Endothelial cell of umbilical vein (primary cell): ENCODE data around the gene KRTAP22-1. TPM values are rescaled to one million over a fixed set of nuclear protein-coding genes. Genes with fewer than 3 reads are reported as not detected.

Source experiments
- BruUV-seq: library from RNA; stranded (reverse); fragments of 400-500 nt; replicated peaks from 2 replicates; lab custom pipeline; 2021; lab: Mats Ljungman, UMichigan
- CTCF ChIA-PET: fragments of 300-600, 350-600 bp; sonication (Branson Sonifier 250); formaldehyde crosslinking; loops from one replicate; lab custom pipeline; 2021; ENCODE audit warnings: antibody characterized with exemption, inconsistent platforms; lab: Charles Lee
- POLR2A ChIA-PET: fragments of 300-600, 350-600 bp; sonication (Branson Sonifier 250); formaldehyde crosslinking; loops from one replicate; lab custom pipeline; 2021; ENCODE audit warnings: antibody characterized with exemption, inconsistent platforms; lab: Charles Lee
- DNase-seq: peaks from one replicate; pipeline ENCODE4 v3.0.0-alpha.2; 2011; ENCODE audit warnings: low read depth, low spot score
- FAIRE-seq: peaks from 2 replicates; lab custom pipeline; 2011; peaks lifted over from hg19 to GRCh38; lab: Jason Lieb, UNC
- H2AFZ ChIP-seq: 2 replicates; pipeline ENCODE4 v1.6.0; 2012; ENCODE audit warnings: low read depth, low read length, control low read depth, inconsistent platforms
- H3K27ac ChIP-seq: 2 replicates; pipeline ENCODE4 v1.5.1; 2011; ENCODE audit warnings: low read depth, mild to moderate bottlenecking, control low read depth, low read length, moderate library complexity; ENCODE audit not compliant: insufficient read depth
- H3K27me3 ChIP-seq, 2 experiments: 2 replicates each; pipeline versions ENCODE4 v1.6.0 to v1.6.1; 2011; ENCODE audit warnings: low read length in 2 of 2, mixed read lengths in 1 of 2; ENCODE audit not compliant: control insufficient read depth in 2 of 2, insufficient read depth in 2 of 2
- H3K36me3 ChIP-seq, 2 experiments: 2 replicates in 1 of 2; 3 replicates in 1 of 2; pipeline ENCODE4 v1.5.1; 2011; ENCODE audit warnings: low read length in 2 of 2, mild to moderate bottlenecking in 1 of 2, moderate library complexity in 1 of 2; ENCODE audit not compliant: control insufficient read depth in 2 of 2, insufficient read depth in 2 of 2; ENCODE audit errors: extremely low read depth in 1 of 2
- H3K4me1 ChIP-seq: 3 replicates; pipeline ENCODE4 v1.5.1; 2011; ENCODE audit warnings: mild to moderate bottlenecking, low read length; ENCODE audit not compliant: control insufficient read depth, insufficient read depth; ENCODE audit errors: extremely low read depth
- H3K4me2 ChIP-seq: 2 replicates; pipeline ENCODE4 v1.6.1; 2011; ENCODE audit warnings: low read length, control low read depth, mixed read lengths; ENCODE audit not compliant: insufficient read depth
- H3K4me3 ChIP-seq, 3 experiments: fragments of 200-600 bp in 1 of 3; sonication (generic), shearing (Covaris generic) in 1 of 3; replicated peaks in 1 of 3; 2 replicates each; pipeline ENCODE4 v1.5.1; 2011 to 2016; ENCODE audit warnings: control low read depth in 3 of 3, low read length in 3 of 3, mild to moderate bottlenecking in 2 of 3, inconsistent platforms in 1 of 3, low read depth in 1 of 3, moderate library complexity in 1 of 3; ENCODE audit not compliant: insufficient read depth in 1 of 3
- H3K79me2 ChIP-seq: 2 replicates; pipeline ENCODE4 v1.6.0; 2012; ENCODE audit warnings: low read length, inconsistent platforms; ENCODE audit not compliant: control insufficient read depth, insufficient read depth
- H3K9ac ChIP-seq: replicated peaks from 2 replicates; pipeline ENCODE3; 2011; ENCODE audit warnings: low read length, control low read depth; ENCODE audit not compliant: insufficient read depth; ENCODE audit errors: extremely low read depth
- H3K9me1 ChIP-seq: replicated peaks from 3 replicates; pipeline ENCODE4 v1.6.0; 2011; ENCODE audit warnings: mild to moderate bottlenecking, low read length; ENCODE audit not compliant: control insufficient read depth, insufficient read depth; ENCODE audit errors: extremely low read depth
- H3K9me3 ChIP-seq: replicated peaks from 2 replicates; pipeline ENCODE4 v1.5.1; 2012; ENCODE audit warnings: low read length, inconsistent platforms; ENCODE audit not compliant: control insufficient read depth, insufficient read depth
- H4K20me1 ChIP-seq: replicated peaks from 2 replicates; pipeline ENCODE3; 2011; ENCODE audit warnings: mild to moderate bottlenecking, low read length; ENCODE audit not compliant: control insufficient read depth, insufficient read depth; ENCODE audit errors: extremely low read depth
- EZH2 ChIP-seq: IDR thresholded peaks from 2 replicates; pipeline ENCODE4 v1.6.1; 2012; ENCODE audit warnings: borderline replicate concordance, low read depth, mild to moderate bottlenecking, moderate library complexity, low read length, inconsistent platforms; ENCODE audit not compliant: severe bottlenecking
- FOS ChIP-seq: IDR thresholded peaks from 2 replicates; pipeline ENCODE4 v1.6.1; 2011; ENCODE audit warnings: mild to moderate bottlenecking, low read length, moderate library complexity, borderline replicate concordance; ENCODE audit not compliant: insufficient read depth
- GATA2 ChIP-seq: IDR thresholded peaks from 2 replicates; pipeline ENCODE4 v1.7.0; 2011; ENCODE audit warnings: low read depth, mild to moderate bottlenecking, moderate library complexity, mixed read lengths, low read length; ENCODE audit not compliant: insufficient read length, insufficient read depth
- JUN ChIP-seq: IDR thresholded peaks from 2 replicates; pipeline ENCODE4 v1.6.1; 2011; ENCODE audit warnings: borderline replicate concordance, low read depth; ENCODE audit not compliant: insufficient read length, insufficient read depth
- MAX ChIP-seq: IDR thresholded peaks from 2 replicates; pipeline ENCODE4 v1.6.1; 2011; ENCODE audit not compliant: insufficient read depth, insufficient read length
- MYC ChIP-seq: IDR thresholded peaks from one replicate; pipeline ENCODE4 v1.6.1; 2011; ENCODE audit warnings: mild to moderate bottlenecking, low read depth, low read length
- POLR2A ChIP-seq: IDR thresholded peaks from 2 replicates; pipeline ENCODE4 v1.6.1; 2012; ENCODE audit warnings: low read depth, mild to moderate bottlenecking, control low read depth, low read length
- POLR2AphosphoS5 ChIP-seq: IDR thresholded peaks from 2 replicates; pipeline ENCODE4 v1.6.1; 2012; ENCODE audit warnings: low read depth, mild to moderate bottlenecking, control low read depth, low read length, moderate library complexity; ENCODE audit not compliant: insufficient read depth
- dilution Hi-C: fragments of 300-500 bp; cut with MboI; formaldehyde crosslinking; loops from one replicate; pipeline ENCODE4 v1.15.0; 2019; ENCODE audit warnings: low sequenced_read_pairs; ENCODE audit not compliant: extremely low pct_ligation_motif_present
- intact Hi-C: fragments of 100-400 bp; cut with micrococcal nuclease; formaldehyde crosslinking; loops from one replicate; pipeline ENCODE4 v1.10.0; 2022
- polyA plus RNA-seq, 4 experiments: library from polyadenylated mRNA; depleted of rRNA in 3 of 4; stranded (reverse) in 3 of 4; unstranded in 1 of 4; fragments of >200 nt; gene quantifications; 2 replicates each; pipeline versions ENCODE4 v1.2.1 to v1.2.3, GENCODE V29; 2011 to 2012; ENCODE audit warnings: missing spikeins in 1 of 4
- total RNA-seq: library from RNA; stranded (reverse); gene quantifications from 2 replicates; pipeline ENCODE4 v1.2.3, GENCODE V29; 2021
- TF ChIP-seq, protein P1 (sequence below), 2 donors: IDR thresholded peaks; 1 replicate in 1 of 2; 2 replicates in 1 of 2; pipeline ENCODE4 v1.5.1; 2011; ENCODE audit warnings: low read length in 2 of 2, mild to moderate bottlenecking in 2 of 2, moderate library complexity in 2 of 2, control low read depth in 1 of 2, inconsistent platforms in 1 of 2, low read depth in 1 of 2; ENCODE audit not compliant: insufficient read depth in 1 of 2; ENCODE audit errors: extremely low read depth in 1 of 2

Gene KRTAP22-1
- total and polyA plus RNA-seq, 2 donors (not counting 3 experiments of a cell fraction or from before 2014, with no cell fraction given) = not detected

DNA sequence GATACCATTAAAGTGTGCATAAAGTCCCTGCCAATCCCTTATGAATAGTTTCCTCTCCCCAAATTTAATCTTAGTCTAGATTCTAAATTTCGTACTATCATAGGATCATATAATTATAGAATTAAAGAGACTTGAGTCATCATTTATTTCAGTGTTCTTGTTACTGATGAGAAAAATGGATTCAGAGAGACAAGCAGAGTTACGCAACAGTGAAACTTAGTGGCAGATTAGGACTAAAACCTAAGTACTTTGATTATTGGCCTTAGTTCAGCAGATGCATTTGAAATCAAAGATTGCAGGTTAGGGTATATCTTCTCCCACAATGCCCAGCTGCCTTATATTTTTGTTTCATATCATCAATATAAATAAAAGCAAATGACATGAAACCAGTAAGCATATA is 38.9 kb upstream of the KRTAP22-1 start:
- TF ChIP-seq POLR2AphosphoS5 = no peak
- TF ChIP-seq, protein P1, sequence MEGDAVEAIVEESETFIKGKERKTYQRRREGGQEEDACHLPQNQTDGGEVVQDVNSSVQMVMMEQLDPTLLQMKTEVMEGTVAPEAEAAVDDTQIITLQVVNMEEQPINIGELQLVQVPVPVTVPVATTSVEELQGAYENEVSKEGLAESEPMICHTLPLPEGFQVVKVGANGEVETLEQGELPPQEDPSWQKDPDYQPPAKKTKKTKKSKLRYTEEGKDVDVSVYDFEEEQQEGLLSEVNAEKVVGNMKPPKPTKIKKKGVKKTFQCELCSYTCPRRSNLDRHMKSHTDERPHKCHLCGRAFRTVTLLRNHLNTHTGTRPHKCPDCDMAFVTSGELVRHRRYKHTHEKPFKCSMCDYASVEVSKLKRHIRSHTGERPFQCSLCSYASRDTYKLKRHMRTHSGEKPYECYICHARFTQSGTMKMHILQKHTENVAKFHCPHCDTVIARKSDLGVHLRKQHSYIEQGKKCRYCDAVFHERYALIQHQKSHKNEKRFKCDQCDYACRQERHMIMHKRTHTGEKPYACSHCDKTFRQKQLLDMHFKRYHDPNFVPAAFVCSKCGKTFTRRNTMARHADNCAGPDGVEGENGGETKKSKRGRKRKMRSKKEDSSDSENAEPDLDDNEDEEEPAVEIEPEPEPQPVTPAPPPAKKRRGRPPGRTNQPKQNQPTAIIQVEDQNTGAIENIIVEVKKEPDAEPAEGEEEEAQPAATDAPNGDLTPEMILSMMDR (IDR thresholded peaks at IDR 0.05; ENCODE audit: extremely low read depth in 1 of 2, insufficient read depth in 1 of 2, low read depth in 1 of 2, low read length in 2 of 2) = no peak
- TF ChIP-seq MAX = no peak
- no peak for TF ChIP-seq EZH2
- no peak for TF ChIP-seq POLR2A
- no peak for TF ChIP-seq FOS
- TF ChIP-seq JUN = no peak
- no peak for TF ChIP-seq GATA2
- no peak for TF ChIP-seq MYC
- H3K4me1 ChIP-seq = no peaks in the 10 kb centered on the region
- no TSS peak for BruUV-seq
- intact Hi-C loops (no loop called here), dilution Hi-C loops (no loop called here)
- no peaks in the 10 kb centered on the region for H3K27me3 ChIP-seq
- no peak overlapping the region for H2AFZ ChIP-seq
- H3K9ac ChIP-seq = no peak overlapping the region
- ChIA-PET POLR2A (no interaction called here), CTCF (no interaction called here)
- H3K4me3 ChIP-seq = no peak overlapping the region
- H3K79me2 ChIP-seq = no peaks in the 10 kb centered on the region
- peaks cover 4% of the 10 kb centered on the region for H3K9me3 ChIP-seq
- H3K4me2 ChIP-seq = no peak overlapping the region
- H3K9me1 ChIP-seq = no peaks in the 10 kb centered on the region
- H4K20me1 ChIP-seq = no peaks in the 10 kb centered on the region
- no peak for DNase-seq
- no peaks in the 10 kb centered on the region for H3K36me3 ChIP-seq
- FAIRE-seq = no peak
- H3K27ac ChIP-seq = no peak overlapping the region
